Measurements from ENCODE around the gene EDC3.

GRCh38 chr15:74680456-74680855 lies 15.4 kb downstream of the EDC3 start:
- no peak for TF ChIP-seq POLR2AphosphoS5 (IDR thresholded peaks at IDR 0.05; ENCODE audit: low read depth, low read length)
- TF ChIP-seq POLR2A (IDR thresholded peaks at IDR 0.05; ENCODE audit: low read depth, low read length), result no peak
- TF ChIP-seq TAF1 (IDR thresholded peaks at IDR 0.05; ENCODE audit: borderline replicate concordance, low read depth, low read length), result no peak

Measured in GM12892 (cell line).